Osteoblast (primary cell): Measurements from ENCODE around the gene RABL2B. TPM values are rescaled to one million over a fixed set of nuclear protein-coding genes. Genes with fewer than 3 reads are reported as not detected.
"Not testable (repeated sequence)": the region's sequence is repeated elsewhere in the genome, so short reads cannot be mapped to it uniquely, and the experiment has no call there.

ENCODE experiments used
- DNase-seq: peaks from one replicate; pipeline ENCODE4 v3.0.0; 2011; ENCODE audit warnings: low spot score, mixed read lengths; ENCODE audit not compliant: insufficient read length; ENCODE audit errors: missing footprints
- H2AFZ ChIP-seq: 2 replicates; pipeline ENCODE4 v1.6.0; 2011; ENCODE audit warnings: mild to moderate bottlenecking, low read length
- H3K27ac ChIP-seq: 2 replicates; pipeline ENCODE4 v1.5.1; 2011; ENCODE audit warnings: mild to moderate bottlenecking, low read depth, low read length, moderate library complexity
- H3K27me3 ChIP-seq: 2 replicates; pipeline ENCODE4 v1.6.0; 2012; ENCODE audit warnings: mild to moderate bottlenecking, control low read depth, inconsistent platforms, low read length, moderate library complexity; ENCODE audit not compliant: insufficient read depth
- H3K36me3 ChIP-seq: 2 replicates; pipeline ENCODE4 v1.5.1; 2011; ENCODE audit warnings: mild to moderate bottlenecking, low read length, control low read depth, moderate library complexity; ENCODE audit not compliant: insufficient read depth
- H3K4me1 ChIP-seq: 2 replicates; pipeline ENCODE4 v1.5.1; 2011; ENCODE audit warnings: mild to moderate bottlenecking, low read length, control low read depth, moderate library complexity; ENCODE audit not compliant: insufficient read depth
- H3K4me2 ChIP-seq: 2 replicates; pipeline ENCODE4 v1.6.0; 2011; ENCODE audit warnings: mild to moderate bottlenecking, low read length; ENCODE audit not compliant: insufficient read depth
- H3K4me3 ChIP-seq: fragments of 200-600 bp; sonication (generic); 3 replicates; pipeline ENCODE4 v1.5.1; 2012; ENCODE audit warnings: mild to moderate bottlenecking, low read length, inconsistent platforms; ENCODE audit not compliant: insufficient read depth
- H3K79me2 ChIP-seq: 2 replicates; pipeline ENCODE4 v1.6.0; 2012; ENCODE audit warnings: mild to moderate bottlenecking, low read length, control low read depth, inconsistent platforms; ENCODE audit not compliant: insufficient read depth
- H3K9me3 ChIP-seq: 2 replicates; pipeline ENCODE4 v1.5.1; 2011; ENCODE audit warnings: low read depth, low read length, control low read depth
- H4K20me1 ChIP-seq: 2 replicates; pipeline ENCODE4 v1.6.0; 2012; ENCODE audit warnings: mild to moderate bottlenecking, low read length, control low read depth; ENCODE audit not compliant: insufficient read depth
- total RNA-seq: library from RNA; depleted of rRNA; stranded (reverse); fragments of >200 nt; gene quantifications from 2 replicates; pipeline ENCODE4 v1.2.3, GENCODE V29; 2012

RABL2B gene
- 17.7 and 20.3 TPM in 2 replicates for total RNA-seq

GRCh38 chr22:50783033-50783879 is at the start of gene RABL2B:
Gene RABL2B (minus strand): TSS chr22:50783636. CDS start chr22:50782294, 1,342 bp downstream.
- H3K79me2 ChIP-seq, H3K27ac ChIP-seq, H3K27me3 ChIP-seq, H3K36me3 ChIP-seq, H3K4me1 ChIP-seq, H3K9me3 ChIP-seq, H4K20me1 ChIP-seq: not testable (repeated sequence)
- Histone ChIP-seq H3K4me3 (peak within 1 kb of the TSS; percentile 70), H3K4me2 (peak within 1 kb of the TSS; percentile 76), H2AFZ (peak within 1 kb of the TSS; percentile 41)
- peak; percentile 96 for DNase-seq

- not testable (repeated sequence) for DNase-seq, H3K79me2 ChIP-seq, H4K20me1 ChIP-seq, H3K4me1 ChIP-seq, H3K27me3 ChIP-seq, H3K9me3 ChIP-seq, H3K4me3 ChIP-seq, H3K36me3 ChIP-seq, H3K27ac ChIP-seq, H3K4me2 ChIP-seq, H2AFZ ChIP-seq
Measured at GRCh38 chr22:50786936-50787335, 3.5 kb upstream of the RABL2B start.

DNA sequence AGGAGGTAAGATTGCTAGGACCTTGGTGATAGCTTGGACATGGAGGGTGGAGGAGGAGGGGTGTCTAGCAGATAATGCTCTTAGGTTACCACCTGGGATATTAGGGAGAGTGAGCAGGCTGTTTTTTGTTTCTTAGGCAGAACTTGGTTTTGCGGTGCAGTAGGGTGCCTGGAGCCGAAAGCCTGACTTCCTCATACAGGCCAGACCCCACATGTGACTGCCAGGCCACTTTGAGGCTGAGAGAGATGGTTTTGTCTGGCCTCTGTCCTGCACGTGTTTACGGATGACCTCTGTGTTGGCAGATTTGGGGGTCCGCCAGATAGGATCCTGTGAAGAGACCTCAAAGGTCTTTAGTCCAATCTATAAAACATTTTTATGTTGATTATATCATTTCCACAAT is 1.9 kb upstream of the RABL2B start:
- H3K4me2 ChIP-seq, H3K36me3 ChIP-seq, H2AFZ ChIP-seq, DNase-seq, H4K20me1 ChIP-seq, H3K4me3 ChIP-seq, H3K27ac ChIP-seq, H3K9me3 ChIP-seq, H3K27me3 ChIP-seq, H3K79me2 ChIP-seq, H3K4me1 ChIP-seq: not testable (repeated sequence)

DNA sequence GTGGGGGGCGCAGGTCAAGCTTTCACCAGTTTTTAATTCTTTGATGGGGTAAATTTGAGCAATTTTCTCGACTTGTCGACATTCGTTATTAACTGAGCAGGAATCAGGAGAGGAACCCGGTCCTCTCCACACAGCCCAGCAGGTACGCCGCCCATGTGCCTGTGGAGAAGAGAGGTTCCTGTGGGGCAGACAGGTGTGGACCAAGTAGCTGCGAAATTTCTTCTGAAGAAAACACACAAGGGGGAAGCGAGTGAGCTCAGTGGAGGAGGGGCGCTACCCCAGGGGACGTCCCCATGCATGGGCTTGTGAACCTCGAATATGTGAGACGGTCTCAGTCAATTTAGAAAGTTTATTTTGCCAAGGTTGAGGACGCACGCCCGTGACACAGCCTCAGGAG is 442 bp upstream of the RABL2B start:
- not testable (repeated sequence) for DNase-seq, H3K4me1 ChIP-seq, H3K79me2 ChIP-seq, H3K27me3 ChIP-seq, H3K36me3 ChIP-seq, H3K27ac ChIP-seq, H4K20me1 ChIP-seq, H3K9me3 ChIP-seq
- peak overlapping the region; percentile 41 for H2AFZ ChIP-seq
- peak overlapping the region; percentile 70 for H3K4me3 ChIP-seq
- peak overlapping the region; percentile 76 for H3K4me2 ChIP-seq

DNA sequence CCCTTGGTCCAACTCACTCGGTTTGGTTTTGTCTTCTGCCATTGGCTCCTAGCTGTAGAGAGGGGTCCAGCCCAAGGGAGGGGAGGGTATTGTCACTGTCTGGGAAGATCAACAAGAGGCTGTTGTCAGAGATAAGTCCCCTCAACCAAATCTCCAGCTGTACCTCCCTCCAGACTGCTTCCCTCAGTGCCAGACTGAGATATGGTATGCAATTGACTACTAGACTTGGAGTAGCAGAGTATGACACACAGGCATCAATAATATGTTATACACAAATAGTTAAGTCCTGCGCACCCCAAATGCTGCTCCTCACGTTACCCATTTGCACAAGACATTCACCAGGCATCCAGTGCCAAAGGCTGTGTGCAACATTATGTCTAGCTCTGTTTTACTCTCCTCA is 1.2 kb downstream of the RABL2B start:
- not testable (repeated sequence) for H2AFZ ChIP-seq, H3K36me3 ChIP-seq, H3K9me3 ChIP-seq, H3K27ac ChIP-seq, H3K4me3 ChIP-seq, H4K20me1 ChIP-seq, H3K79me2 ChIP-seq, H3K27me3 ChIP-seq, H3K4me2 ChIP-seq, DNase-seq, H3K4me1 ChIP-seq

- not testable (repeated sequence) for H3K79me2 ChIP-seq, H3K27ac ChIP-seq, H3K4me2 ChIP-seq, H3K4me3 ChIP-seq, H3K4me1 ChIP-seq, H3K27me3 ChIP-seq, H4K20me1 ChIP-seq, H2AFZ ChIP-seq, H3K36me3 ChIP-seq, H3K9me3 ChIP-seq, DNase-seq
Measured at GRCh38 chr22:50780244-50780643, 3.2 kb downstream of the RABL2B start.

- H3K4me1 ChIP-seq, H2AFZ ChIP-seq, H3K79me2 ChIP-seq, H4K20me1 ChIP-seq, H3K4me3 ChIP-seq, H3K27ac ChIP-seq, H3K36me3 ChIP-seq, H3K4me2 ChIP-seq, H3K9me3 ChIP-seq, H3K27me3 ChIP-seq, DNase-seq: not testable (repeated sequence)
Measured at GRCh38 chr22:50777631-50778030, 5.8 kb downstream of the RABL2B start.
